Neuronal stem cell (in vitro differentiated cells): ENCODE results near the gene RUNX1.

Experiments
- DNase-seq: peaks from one replicate; pipeline ENCODE4 v3.0.0-alpha.2; 2013; ENCODE audit warnings: low spot score
- H2AFZ ChIP-seq: one replicate; pipeline ENCODE4 v1.6.1; 2013; ENCODE audit warnings: mild to moderate bottlenecking, low read length, inconsistent platforms
- H2AK5ac ChIP-seq: 2 replicates; pipeline ENCODE4 v1.6.1; 2013; ENCODE audit warnings: low read depth, mild to moderate bottlenecking, inconsistent platforms, low read length, moderate library complexity, mixed read lengths
- H2BK120ac ChIP-seq: 2 replicates; pipeline ENCODE4 v1.6.1; 2013; ENCODE audit warnings: low read depth, mild to moderate bottlenecking, inconsistent platforms, low read length, moderate library complexity, mixed read lengths
- H2BK12ac ChIP-seq: one replicate; pipeline ENCODE4 v1.6.1; 2013; ENCODE audit warnings: low read length, inconsistent platforms
- H2BK15ac ChIP-seq: 2 replicates; pipeline ENCODE4 v1.6.1; 2013; ENCODE audit warnings: mild to moderate bottlenecking, low read length, inconsistent platforms, mixed read lengths
- H2BK5ac ChIP-seq: one replicate; pipeline ENCODE4 v1.6.1; 2013; ENCODE audit warnings: inconsistent platforms, mild to moderate bottlenecking, low read length, moderate library complexity
- H3K14ac ChIP-seq: one replicate; pipeline ENCODE4 v1.6.1; 2013; ENCODE audit warnings: low read length, inconsistent platforms
- H3K18ac ChIP-seq: 2 replicates; pipeline ENCODE4 v1.6.1; 2013; ENCODE audit warnings: low read length, inconsistent platforms
- H3K23ac ChIP-seq: 2 replicates; pipeline ENCODE4 v1.6.1; 2013; ENCODE audit warnings: low read depth, mild to moderate bottlenecking, mixed read lengths, low read length, inconsistent platforms; ENCODE audit not compliant: poor library complexity
- H3K27ac ChIP-seq: replicated peaks from 3 replicates; pipeline ENCODE4 v1.5.1; 2013; ENCODE audit warnings: low read length, inconsistent platforms
- H3K27me3 ChIP-seq, 3 experiments: 2 replicates each; pipeline ENCODE4 v1.6.1; 2013; ENCODE audit warnings: low read length in 3 of 3, mild to moderate bottlenecking in 2 of 3, inconsistent platforms in 1 of 3, low read depth in 1 of 3, mixed read lengths in 1 of 3, moderate library complexity in 1 of 3; ENCODE audit not compliant: control insufficient read depth in 3 of 3, insufficient read depth in 3 of 3
- H3K36me3 ChIP-seq, 2 donors: replicated peaks in 1 of 2; 2 replicates each; pipeline ENCODE4 v1.6.1; 2013; ENCODE audit warnings: low read length in 2 of 2; ENCODE audit not compliant: control insufficient read depth in 2 of 2, insufficient read depth in 2 of 2
- H3K4ac ChIP-seq: 2 replicates; pipeline ENCODE4 v1.6.1; 2013; ENCODE audit warnings: inconsistent platforms, mild to moderate bottlenecking, low read length, moderate library complexity
- H3K4me1 ChIP-seq, 2 donors: 1 replicate in 1 of 2; 2 replicates in 1 of 2; pipeline ENCODE4 v1.6.1; 2013; ENCODE audit warnings: low read length in 2 of 2, low read depth in 1 of 2; ENCODE audit not compliant: control insufficient read depth in 2 of 2, insufficient read depth in 1 of 2
- H3K4me2 ChIP-seq: one replicate; pipeline ENCODE4 v1.6.1; 2013; ENCODE audit warnings: mild to moderate bottlenecking, low read length, inconsistent platforms; ENCODE audit not compliant: insufficient read depth, poor library complexity, severe bottlenecking
- H3K4me3 ChIP-seq, 2 donors: 2 replicates each; pipeline ENCODE4 v1.5.1; 2013; ENCODE audit warnings: low read length in 2 of 2, mild to moderate bottlenecking in 2 of 2, inconsistent platforms in 1 of 2, moderate library complexity in 1 of 2
- H3K79me1 ChIP-seq: one replicate; pipeline ENCODE4 v1.6.1; 2013; ENCODE audit warnings: low read depth, mild to moderate bottlenecking, inconsistent platforms, low read length, moderate library complexity
- H3K9ac ChIP-seq: one replicate; pipeline ENCODE4 v1.6.1; 2013; ENCODE audit warnings: mild to moderate bottlenecking, low read depth, low read length, inconsistent platforms; ENCODE audit not compliant: poor library complexity
- H3K9me3 ChIP-seq, 2 donors: replicated peaks in 1 of 2; 2 replicates each; pipeline versions ENCODE3 to v1.6.1; 2013; ENCODE audit warnings: low read length in 2 of 2, mild to moderate bottlenecking in 2 of 2, inconsistent platforms in 1 of 2, low read depth in 1 of 2, mixed read lengths in 1 of 2, moderate library complexity in 1 of 2; ENCODE audit not compliant: control insufficient read depth in 2 of 2, insufficient read depth in 1 of 2
- H4K8ac ChIP-seq: one replicate; pipeline ENCODE4 v1.6.1; 2013; ENCODE audit warnings: low read depth, mild to moderate bottlenecking, inconsistent platforms, low read length, moderate library complexity
- H4K91ac ChIP-seq: one replicate; pipeline ENCODE4 v1.6.1; 2013; ENCODE audit warnings: low read length, low read depth, mild to moderate bottlenecking, inconsistent platforms; ENCODE audit not compliant: poor library complexity
- WGBS, 2 donors: extraction: QIAGEN DNeasy Blood & Tissue Kit; methylation state at CpG; one replicate each; pipeline ENCODE4 v1.1.7; 2013; ENCODE audit warnings: missing lambda C conversion rate in 2 of 2, mixed read lengths in 1 of 2; ENCODE audit not compliant: insufficient read length in 2 of 2, insufficient replicate concordance in 1 of 2; ENCODE audit errors: extremely low coverage in 2 of 2; 5-methylcytosine and 5-hydroxymethylcytosine counted together

RUNX1 gene

DNA sequence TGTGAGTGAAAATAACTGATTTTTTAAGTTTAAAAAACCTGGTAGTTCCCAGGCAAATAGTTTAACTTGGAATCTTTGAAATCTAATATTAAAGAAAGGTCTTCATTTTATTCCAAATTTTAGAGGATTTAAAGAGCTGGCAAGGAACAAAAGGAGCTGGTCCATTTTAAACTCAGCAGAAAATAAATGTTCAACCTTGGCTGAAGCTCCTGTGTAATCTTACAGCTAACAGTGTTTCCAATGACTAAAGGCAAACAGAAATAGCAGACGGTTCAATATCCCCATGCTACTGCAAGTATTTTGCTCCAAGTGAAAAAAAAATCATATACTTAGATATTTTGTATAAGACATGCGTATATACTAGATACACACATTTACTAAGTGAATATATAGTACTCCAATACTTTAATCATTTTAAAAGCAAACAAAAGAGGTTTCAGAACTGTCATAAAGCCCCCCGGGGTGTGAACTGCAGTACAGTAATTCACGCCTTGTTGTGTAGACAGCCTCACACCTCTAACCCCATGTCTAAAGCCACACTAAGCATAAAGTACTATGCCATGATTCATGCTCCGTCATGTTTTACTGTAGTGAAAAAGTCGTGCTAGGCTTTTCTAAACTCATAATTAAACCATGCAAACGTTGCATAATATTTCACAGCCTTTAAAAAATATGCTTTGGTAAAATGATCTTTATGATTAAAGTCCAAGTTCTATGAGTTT, 248.1 kb downstream of the RUNX1 start:
- no peak overlapping the region for H2BK12ac ChIP-seq
- no peaks in the 10 kb centered on the region for H3K9me3 ChIP-seq
- no peak for DNase-seq
- H3K36me3 ChIP-seq, result no peaks in the 10 kb centered on the region
- no peak overlapping the region for H4K8ac ChIP-seq
- H3K4me2 ChIP-seq, result no peak overlapping the region
- no peak overlapping the region for H2AK5ac ChIP-seq
- no peak overlapping the region for H3K9ac ChIP-seq
- no peak overlapping the region for H4K91ac ChIP-seq
- H2BK5ac ChIP-seq, result no peak overlapping the region
- no peak overlapping the region for H2AFZ ChIP-seq
- H3K79me1 ChIP-seq, result no peaks in the 10 kb centered on the region
- H3K14ac ChIP-seq, result no peak overlapping the region
- no peak overlapping the region for H3K4ac ChIP-seq
- no peaks in the 10 kb centered on the region for H3K27me3 ChIP-seq
- WGBS, 2 donors, result no CpG with 5 or more reads among the region's 7 CpGs
- no peak overlapping the region for H3K4me3 ChIP-seq
- no peak overlapping the region for H3K27ac ChIP-seq
- H3K4me1 ChIP-seq, result peaks cover 0 to 2% of the 10 kb centered on the region in 2 donors
- H2BK120ac ChIP-seq, result no peak overlapping the region
- no peak overlapping the region for H2BK15ac ChIP-seq
- no peak overlapping the region for H3K23ac ChIP-seq
- H3K18ac ChIP-seq, result no peak overlapping the region

DNA sequence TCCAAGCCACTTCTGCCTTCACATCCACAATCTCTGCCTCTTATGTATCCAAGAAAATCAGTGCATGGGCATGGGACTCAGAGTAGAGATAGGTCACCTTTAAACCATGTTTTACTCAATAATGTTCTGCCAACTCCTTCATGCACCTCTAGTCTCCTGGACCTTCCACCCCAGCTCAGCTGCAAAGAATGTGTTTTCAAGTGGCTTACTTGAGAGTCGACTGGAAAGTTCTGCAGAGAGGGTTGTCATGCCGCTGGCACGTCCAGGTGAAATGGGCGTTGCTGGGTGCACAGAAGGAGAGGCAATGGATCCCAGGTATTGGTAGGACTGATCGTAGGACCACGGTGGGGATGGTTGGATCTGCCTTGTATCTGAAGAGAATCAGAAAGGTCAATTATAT, 250.0 kb downstream of the RUNX1 start:
- Histone ChIP-seq H4K91ac (no peak overlapping the region), H3K9me3 (no peaks in the 10 kb centered on the region), H3K23ac (no peak overlapping the region), H2BK120ac (no peak overlapping the region), H2BK5ac (no peak overlapping the region), H3K27ac (no peak overlapping the region), H3K4me2 (no peak overlapping the region), H3K14ac (no peak overlapping the region), H4K8ac (no peak overlapping the region), H2AFZ (no peak overlapping the region), H2AK5ac (no peak overlapping the region), H3K4ac (no peak overlapping the region), H3K36me3 (no peaks in the 10 kb centered on the region), H2BK12ac (no peak overlapping the region), H3K9ac (no peak overlapping the region), H3K27me3 (no peaks in the 10 kb centered on the region), H3K79me1 (no peaks in the 10 kb centered on the region), H2BK15ac (no peak overlapping the region), H3K4me3 (no peak overlapping the region), H3K4me1 (peaks cover 0 to 6% of the 10 kb centered on the region in 2 donors), H3K18ac (no peak overlapping the region)
- no peak for DNase-seq
- WGBS, 2 donors, result no CpG with 5 or more reads among the region's 6 CpGs

DNA sequence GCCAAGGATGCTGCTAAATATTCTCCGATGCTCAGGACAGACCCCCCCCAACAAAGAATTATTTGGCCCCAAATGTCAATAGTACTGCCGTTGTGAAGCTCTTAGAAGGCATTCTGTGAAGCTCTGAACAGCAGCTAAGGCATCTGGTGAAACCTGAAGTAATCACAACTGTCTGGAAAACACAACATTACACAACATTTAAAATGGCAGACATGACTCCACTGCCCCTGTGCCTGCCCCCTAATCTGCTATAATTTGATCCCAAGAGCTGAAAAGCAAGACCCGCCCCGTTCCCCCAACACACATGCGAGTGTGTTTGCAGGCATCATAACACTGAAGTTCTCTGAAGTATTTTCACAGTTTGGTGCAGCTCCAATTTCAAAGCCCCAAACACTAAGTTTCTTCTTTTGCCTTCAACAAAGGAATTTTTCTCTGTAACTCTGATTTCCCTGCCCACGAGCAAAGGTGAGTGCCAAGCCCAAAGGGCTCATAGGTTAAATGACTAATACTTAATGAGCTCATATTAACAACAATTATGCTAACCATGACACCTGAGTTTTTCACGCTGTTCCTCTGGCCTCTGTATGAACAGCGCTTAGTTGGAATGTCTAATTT, 251.1 kb downstream of the RUNX1 start:
- no peak overlapping the region for H3K4ac ChIP-seq
- no peaks in the 10 kb centered on the region for H3K9me3 ChIP-seq
- H4K8ac ChIP-seq, result no peak overlapping the region
- no peaks in the 10 kb centered on the region for H3K36me3 ChIP-seq
- no peak overlapping the region for H2AFZ ChIP-seq
- H2BK12ac ChIP-seq, result no peak overlapping the region
- H3K14ac ChIP-seq, result no peak overlapping the region
- no peak overlapping the region for H3K4me2 ChIP-seq
- no peak overlapping the region for H2BK15ac ChIP-seq
- H3K79me1 ChIP-seq, result no peaks in the 10 kb centered on the region
- WGBS, 2 donors, result no CpG with 5 or more reads among the region's 8 CpGs
- no peaks in the 10 kb centered on the region for H3K27me3 ChIP-seq
- no peak overlapping the region for H2BK120ac ChIP-seq
- no peak for DNase-seq
- H2BK5ac ChIP-seq, result no peak overlapping the region
- H3K18ac ChIP-seq, result no peak overlapping the region
- H3K4me1 ChIP-seq, result peaks cover 0 to 6% of the 10 kb centered on the region in 2 donors
- no peak overlapping the region for H3K4me3 ChIP-seq
- no peak overlapping the region for H3K27ac ChIP-seq
- no peak overlapping the region for H4K91ac ChIP-seq
- H3K9ac ChIP-seq, result no peak overlapping the region
- no peak overlapping the region for H3K23ac ChIP-seq
- H2AK5ac ChIP-seq, result no peak overlapping the region

- Histone ChIP-seq H2BK12ac (no peak overlapping the region), H3K14ac (no peak overlapping the region), H2AK5ac (no peak overlapping the region), H2BK5ac (no peak overlapping the region), H3K36me3 (no peaks in the 10 kb centered on the region), H3K4me2 (no peak overlapping the region), H2AFZ (no peak overlapping the region), H3K23ac (no peak overlapping the region), H2BK15ac (no peak overlapping the region), H3K79me1 (no peaks in the 10 kb centered on the region), H3K9me3 (peaks cover 0 to 3% of the 10 kb centered on the region in 2 donors), H3K4me1 (peaks cover 0 to 6% of the 10 kb centered on the region in 2 donors), H3K27me3 (no peaks in the 10 kb centered on the region), H3K18ac (no peak overlapping the region), H3K4me3 (no peak overlapping the region), H3K9ac (no peak overlapping the region), H3K4ac (no peak overlapping the region), H4K8ac (no peak overlapping the region), H2BK120ac (no peak overlapping the region), H3K27ac (no peak overlapping the region), H4K91ac (no peak overlapping the region)
- no peak for DNase-seq
Measured at GRCh38 chr21:34797201-34797525, 251.9 kb downstream of the RUNX1 start.
